ENCODE results near the gene KLF17. TPM values are rescaled to one million over a fixed set of nuclear protein-coding genes. Genes with fewer than 3 reads are reported as not detected.

Gene KLF17
- polyA plus RNA-seq (2013, experiment 1 of 2; ENCODE audit: insufficient read length) = not detected
- polyA plus RNA-seq (2013, experiment 2 of 2; ENCODE audit: insufficient read length) = not detected

DNA sequence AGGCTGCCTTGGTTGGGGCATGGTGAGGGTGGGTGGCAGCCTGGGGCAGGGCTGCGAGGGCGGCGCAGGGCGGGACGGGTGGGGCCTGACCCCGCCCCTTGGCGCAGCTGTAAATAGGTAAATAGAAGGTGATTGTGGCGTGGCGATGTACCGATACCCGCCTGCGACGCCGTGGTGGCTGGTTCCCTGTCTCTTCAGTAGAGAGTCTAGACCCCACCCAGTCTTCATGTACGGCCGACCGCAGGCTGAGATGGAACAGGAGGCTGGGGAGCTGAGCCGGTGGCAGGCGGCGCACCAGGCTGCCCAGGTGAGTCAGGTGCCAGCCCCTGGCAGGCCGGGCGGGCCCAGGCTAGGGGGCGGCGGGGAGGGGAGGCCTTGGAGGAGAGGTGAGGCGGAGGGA lies at the start of gene KLF17:
Gene KLF17, plus strand, starts transcription at position 140 of the 400 bp plus-strand sequence. Its CDS starts 87 bp downstream, at position 227.
- DNase-seq = no peak

DNA sequence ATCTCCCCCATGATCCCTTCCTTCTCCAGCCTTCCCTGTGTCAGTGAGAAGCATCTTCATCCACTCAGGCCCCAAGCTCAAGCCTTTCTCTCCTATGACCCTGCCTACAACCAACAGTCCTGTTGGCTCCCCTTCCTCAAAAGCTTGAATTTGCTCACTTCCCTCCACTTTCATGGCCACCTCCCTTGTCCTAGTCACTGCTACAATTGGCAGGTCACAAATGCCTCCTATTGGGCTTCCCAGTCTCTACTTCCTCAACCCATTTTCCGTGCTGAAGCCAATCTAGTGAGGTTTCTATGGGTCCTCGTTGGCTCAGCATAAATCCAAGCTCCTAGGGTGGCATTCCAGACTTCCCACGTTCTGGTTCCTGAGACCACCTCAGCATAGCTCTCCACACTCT lies 47.2 kb upstream of the KLF17 start:
- DNase-seq = no peak

DNA sequence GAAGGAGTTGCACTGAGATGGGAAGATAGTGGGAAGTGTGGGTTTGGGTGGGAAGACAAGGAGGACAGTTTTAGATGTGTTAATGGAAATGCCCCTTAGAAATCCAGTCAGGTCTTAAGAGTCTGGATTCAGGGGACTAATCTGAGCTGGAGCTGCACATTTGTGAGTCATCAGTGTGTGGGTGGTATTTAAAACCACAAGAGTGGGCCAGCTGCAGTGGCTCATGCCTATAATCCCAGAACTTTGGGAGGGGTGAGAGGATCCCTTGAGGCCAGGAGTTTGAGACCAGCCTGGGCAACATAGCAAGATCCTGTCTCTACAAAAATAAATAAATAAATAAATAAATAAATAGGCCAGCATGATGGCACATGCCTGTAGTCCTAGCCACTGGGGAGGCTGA lies 46.4 kb upstream of the KLF17 start:
- peak; percentile 83 for DNase-seq

GRCh38 chr1:44072821-44073220 lies 45.8 kb upstream of the KLF17 start:
- no peak for DNase-seq

DNA sequence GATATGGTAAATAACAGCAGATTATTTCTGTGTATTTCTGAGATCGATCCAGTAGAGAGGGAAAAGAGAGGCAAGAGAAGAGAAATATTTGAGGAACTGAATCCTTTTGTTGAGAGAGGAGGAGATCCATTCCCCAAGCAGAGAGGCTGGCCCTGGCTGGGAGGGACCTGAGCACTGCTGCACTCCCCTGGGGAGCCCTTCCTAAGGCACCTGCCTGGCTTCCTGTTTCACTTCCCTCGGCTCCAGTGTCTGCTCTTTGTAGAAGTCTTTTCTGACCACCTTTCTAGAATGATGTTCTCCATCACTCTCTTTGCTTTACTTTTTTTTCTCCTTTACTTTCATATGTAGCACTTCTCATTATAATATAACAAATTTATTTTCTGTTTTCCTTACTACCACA lies 45.1 kb upstream of the KLF17 start:
- DNase-seq = no peak

GRCh38 chr1:44074415-44074814 lies 44.2 kb upstream of the KLF17 start:
- DNase-seq = no peak

- no peak for DNase-seq
Measured at GRCh38 chr1:44076066-44076465, 42.6 kb upstream of the KLF17 start.

- no peak for DNase-seq
Measured at GRCh38 chr1:44077421-44077820, 41.2 kb upstream of the KLF17 start.

DNA sequence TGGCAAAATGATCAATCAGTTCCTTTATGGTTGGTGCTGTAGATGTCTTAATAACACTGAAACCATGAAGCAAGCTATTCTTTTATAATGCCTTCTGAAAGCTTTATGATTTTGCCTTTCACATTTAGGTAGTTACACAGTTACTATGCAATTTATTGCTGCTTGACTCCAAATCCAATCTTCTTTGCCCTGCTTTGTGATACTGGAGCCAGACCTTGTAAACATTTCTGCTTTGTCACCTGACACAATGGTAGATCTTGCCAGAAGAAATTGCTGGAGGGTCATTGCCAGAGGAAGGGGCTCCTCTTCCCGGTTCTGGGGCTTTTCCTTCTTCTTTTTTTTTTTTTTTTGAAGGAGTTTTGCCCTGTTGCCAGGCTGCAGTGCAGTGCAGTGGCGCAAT lies 40.5 kb upstream of the KLF17 start:
- DNase-seq = no peak

- no peak for DNase-seq
Measured at GRCh38 chr1:44079566-44079965, 39.1 kb upstream of the KLF17 start.

DNA sequence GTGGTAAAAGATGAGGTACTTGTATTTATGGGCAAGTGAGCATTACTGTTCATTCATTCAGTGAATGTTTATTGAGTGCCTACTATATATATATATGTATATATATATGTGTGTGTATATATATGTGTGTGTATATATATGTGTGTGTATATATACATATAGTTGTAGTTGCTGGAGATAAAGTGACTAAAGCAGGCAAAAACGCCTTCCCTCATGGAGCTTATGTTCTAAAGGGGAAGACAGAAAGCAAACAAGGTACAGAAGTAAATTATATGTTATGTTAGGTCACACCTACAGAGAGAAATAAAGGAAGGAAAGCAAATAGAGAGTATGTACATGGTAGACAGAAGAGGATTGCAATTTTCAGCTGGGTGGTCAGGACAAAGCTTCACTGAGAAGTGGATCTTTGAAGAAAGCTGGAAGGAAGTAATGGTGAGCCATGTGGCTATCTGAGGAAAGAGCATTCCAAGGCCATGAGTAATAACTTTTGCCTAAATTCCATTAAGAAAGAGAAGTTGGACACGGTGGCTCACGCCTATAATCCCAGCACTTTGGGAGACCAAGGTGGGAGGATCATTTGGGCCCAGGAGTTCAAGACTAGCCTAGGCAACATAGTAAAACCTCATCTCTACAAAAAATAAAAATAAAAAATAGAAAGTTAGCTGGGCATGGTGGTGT lies 33.5 kb upstream of the KLF17 start:
- peak; percentile 77 for DNase-seq

DNA sequence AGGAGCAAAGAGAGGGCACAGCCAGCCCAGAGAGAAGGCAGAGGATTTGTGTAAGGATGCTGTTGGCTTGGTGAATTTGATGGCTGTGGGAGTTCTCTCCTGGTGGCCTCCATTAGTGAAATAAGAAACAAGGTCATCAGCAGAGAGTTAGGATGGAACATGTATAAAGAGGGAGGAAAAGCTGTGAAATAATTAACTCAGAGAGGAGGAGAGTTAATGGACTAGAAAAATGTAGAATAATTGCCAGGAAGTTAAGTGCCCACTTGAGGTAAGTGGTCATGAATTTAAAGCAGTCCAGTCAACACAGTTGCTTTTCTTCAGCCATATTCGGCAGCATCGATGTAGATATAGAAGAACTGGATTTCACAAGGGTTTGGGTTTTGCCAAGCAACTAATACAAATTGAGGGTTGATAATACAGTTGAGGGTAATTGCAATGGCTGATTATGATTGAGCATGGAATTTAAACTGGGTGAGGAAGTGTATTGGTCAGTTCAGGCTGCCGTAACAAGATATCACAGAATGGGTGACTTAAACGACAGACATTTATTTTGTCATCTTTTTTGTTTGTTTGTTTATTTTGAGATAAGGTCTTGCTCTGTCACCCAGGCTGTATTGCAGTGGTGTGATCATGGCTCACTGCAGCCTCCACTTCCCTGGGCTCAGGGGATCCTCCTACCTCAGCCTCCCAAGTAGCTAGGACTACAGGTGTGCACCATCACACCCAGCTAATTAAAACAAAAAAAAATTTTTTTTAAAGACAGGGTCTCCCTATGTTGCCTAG lies 31.7 kb upstream of the KLF17 start:
- DNase-seq = no peak

DNA sequence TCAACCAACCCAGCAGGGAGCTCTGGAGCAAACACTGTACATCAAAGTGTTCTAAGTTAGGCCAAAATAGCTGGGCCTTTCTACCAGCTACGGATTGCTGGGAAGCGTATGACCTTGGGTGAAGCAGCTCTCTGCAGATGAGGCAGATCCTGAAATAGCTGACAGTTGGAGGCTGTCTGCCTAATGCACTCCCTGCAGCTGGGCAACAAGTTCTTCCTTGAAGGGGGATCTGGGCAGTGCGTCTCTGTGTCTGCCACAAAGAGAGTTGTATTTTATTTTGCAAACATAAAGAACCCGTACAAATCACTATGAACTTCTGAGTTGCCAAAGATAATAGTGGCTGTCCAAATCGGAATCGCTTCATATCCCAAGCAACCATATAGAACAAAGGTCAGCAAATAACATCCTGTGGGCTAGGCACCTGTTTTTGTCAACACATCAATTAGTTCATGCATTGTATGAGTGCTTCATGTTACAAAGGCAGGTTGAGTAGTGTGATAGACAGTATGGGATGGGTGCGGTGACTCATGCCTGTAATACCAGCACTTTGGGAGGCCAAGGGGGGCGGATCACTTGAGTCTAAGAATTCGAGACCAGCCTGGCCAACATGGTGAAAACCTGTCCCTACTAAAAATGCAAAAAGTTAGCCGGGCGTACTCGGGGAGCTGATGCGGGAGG lies 29.1 kb upstream of the KLF17 start:
- no peak for DNase-seq

GRCh38 chr1:44090429-44091252 lies 28.0 kb upstream of the KLF17 start:
- no peak for DNase-seq

DNA sequence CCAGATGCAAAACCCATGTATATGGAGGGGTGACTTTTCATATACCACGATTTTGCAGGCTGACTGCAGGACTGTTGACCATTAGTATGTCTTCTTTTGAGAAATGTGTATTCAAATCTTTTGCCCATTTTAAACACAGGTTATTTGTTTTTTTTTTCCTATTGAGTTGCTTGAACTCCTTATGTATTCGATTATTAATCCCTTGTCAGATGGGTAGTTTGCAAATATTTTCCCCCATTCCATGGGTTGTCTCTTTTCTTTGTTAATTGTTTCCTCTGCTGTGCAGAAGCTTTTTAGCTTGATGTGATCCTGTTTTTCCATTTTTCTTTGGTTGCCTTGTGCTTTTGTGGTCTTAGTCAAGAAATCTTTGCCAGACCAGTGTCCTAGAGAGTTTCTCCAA lies 24.6 kb upstream of the KLF17 start:
- DNase-seq = no peak

DNA sequence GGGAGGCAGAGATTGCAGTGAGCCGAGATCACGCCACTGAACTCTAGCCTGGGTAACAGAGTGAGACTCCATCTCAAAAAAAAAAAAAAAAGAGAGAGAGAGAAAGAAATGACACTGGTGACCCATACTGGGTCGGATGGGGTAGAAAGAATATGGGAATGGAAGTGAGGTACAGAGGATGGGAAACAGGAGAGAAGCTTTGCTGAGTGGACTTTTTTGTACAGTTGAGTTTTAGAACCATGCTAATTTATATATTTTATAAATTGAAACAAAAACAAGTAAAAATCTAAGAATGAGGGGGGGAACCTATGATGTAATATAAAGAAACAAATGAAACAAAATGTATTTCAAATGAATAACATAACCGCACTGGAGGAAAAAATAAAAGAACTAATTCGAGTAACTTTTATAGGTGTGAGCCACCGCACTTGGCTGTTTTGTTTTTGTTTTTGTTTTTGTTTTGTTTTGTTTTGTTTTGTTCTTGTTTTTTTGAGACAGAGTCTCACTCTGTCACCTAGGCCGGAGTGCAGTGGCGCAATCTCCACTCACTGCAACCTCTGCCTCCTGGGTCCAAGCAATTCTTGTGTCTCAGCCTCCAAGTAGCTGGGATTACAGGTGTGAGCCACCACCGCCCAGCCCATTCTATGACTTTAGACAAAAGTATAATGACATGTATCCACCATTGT lies 18.3 kb upstream of the KLF17 start:
- no peak for DNase-seq

GRCh38 chr1:44101328-44101727 lies 17.3 kb upstream of the KLF17 start:
- no peak for DNase-seq

DNA sequence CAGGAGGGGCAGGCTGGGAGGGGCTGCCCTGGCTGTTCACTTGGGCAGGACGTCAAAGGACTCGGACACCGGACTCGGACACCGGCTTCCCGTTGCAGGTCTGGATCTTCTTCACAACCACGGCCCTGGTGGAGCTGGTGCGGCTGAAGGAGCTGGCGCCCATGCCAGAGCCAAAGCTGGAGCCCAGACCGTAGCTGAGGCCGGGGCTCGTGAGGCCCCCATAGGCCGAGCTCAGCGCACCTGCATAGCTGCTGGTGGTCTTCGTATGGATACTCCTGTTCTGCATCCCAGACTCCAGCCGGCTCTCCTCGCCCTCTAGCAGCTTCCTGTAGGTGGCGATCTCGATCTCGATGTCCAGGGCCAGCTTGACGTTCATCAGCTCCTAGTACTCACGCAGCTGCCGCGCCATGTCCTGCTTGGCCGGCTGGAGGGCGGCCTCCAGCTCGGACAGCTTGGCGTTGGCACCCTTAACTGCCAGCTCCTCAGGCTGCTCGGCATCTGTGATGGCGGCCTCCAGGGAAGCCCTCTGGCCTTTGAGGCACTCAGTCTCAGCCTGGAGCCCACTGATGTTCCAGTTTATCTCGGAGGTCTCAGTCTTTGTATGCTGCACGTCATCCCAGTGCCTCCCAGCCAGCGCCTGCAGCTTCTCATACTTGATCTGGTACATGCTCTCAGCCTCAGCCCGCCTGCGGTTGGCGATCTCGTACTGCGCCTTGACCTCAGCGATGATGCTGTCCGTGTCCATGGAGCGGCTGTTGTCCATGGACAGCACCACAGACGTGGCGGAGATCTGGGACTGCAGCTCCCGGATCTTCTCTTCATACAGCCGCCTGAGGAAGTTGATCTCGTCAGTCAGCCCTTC lies 15.1 kb upstream of the KLF17 start:
- no peak for DNase-seq

GRCh38 chr1:44105810-44106209 lies 12.8 kb upstream of the KLF17 start:
- DNase-seq = no peak

DNA sequence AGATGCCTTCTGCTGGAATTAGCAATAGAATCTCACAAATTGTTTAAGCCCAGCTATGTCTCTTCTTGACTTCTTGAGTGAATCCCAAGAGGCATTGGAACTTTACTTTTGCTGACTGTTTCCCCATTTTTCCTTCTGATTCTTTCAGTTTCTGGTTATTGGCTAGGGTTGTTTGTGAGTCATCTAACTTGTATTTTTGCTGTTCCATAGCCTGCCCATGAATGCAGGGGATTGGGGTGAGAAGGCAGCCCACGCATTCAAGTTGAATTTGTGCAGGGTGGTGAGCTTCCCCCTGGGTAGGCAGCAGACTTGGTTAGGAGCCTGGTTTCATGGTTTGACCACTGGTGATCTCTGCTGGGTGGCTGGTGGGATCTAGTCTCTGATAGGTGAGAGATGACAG lies 10.4 kb upstream of the KLF17 start:
- DNase-seq = peak; percentile 11

DNA sequence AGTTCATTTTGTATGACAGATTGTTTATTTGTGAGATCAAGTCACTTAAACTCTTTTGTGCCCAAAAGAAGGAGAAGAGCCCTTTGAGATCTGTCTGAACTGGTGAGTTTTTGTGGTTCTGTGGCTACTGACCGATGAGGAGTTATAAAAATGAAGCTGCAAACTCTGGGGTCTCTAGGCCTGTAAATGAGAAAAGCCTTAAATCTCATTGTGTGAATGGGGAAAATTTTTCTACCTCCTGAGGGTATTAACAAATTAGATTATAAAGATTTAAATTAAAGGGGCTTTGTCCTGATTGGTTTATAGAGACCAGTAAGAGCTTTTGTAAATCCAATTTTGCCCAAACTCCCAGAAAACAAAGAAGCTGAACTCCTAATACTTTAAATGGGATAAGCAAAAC lies 9.7 kb upstream of the KLF17 start:
- no peak for DNase-seq
